Adipose tissue (tissue), 3 donors: ENCODE results near the gene SPATA17. TPM values are rescaled to one million over a fixed set of nuclear protein-coding genes. Genes with fewer than 3 reads are reported as not detected.
"Not testable (repeated sequence)": the region's sequence is repeated elsewhere in the genome, so short reads cannot be mapped to it uniquely, and the experiment has no call there.

Experiments
- H3K27ac ChIP-seq: one replicate; pipeline ENCODE4 v1.5.1; 2013; ENCODE audit warnings: low read depth, low read length
- WGBS, 3 donors: extraction: QIAGEN DNeasy Blood & Tissue Kit; methylation state at CpG; one replicate each; pipeline ENCODE4 v1.1.7; 2013; 5-methylcytosine and 5-hydroxymethylcytosine counted together
- polyA plus RNA-seq, 3 donors: library from polyadenylated mRNA; stranded (reverse); fragments of 200-250 nt; gene quantifications; one replicate each; pipeline ENCODE4 v1.2.3, GENCODE V29; 2013
- donor health status: healthy with polysubstance abuse.
- donor health status: Bipolar disorder and iron deficiency.
- donor health status: healthy.

The SPATA17 gene
- polyA plus RNA-seq, 3 donors: 0.06 to 0.34 (median 0.21) TPM

GRCh38 chr1:217668351-217668940, 37.3 kb downstream of the SPATA17 start:
- 58 to 68% (median 60%) methylated on average over 2 of the region's 2 CpGs for WGBS, 3 donors
- H3K27ac ChIP-seq: no peak overlapping the region

GRCh38 chr1:217673387-217673786, 42.2 kb downstream of the SPATA17 start:
- no peak overlapping the region for H3K27ac ChIP-seq
- WGBS, 3 donors: 72 to 79% (median 77%) methylated on average over 2 of the region's 2 CpGs

- no peak overlapping the region for H3K27ac ChIP-seq
- WGBS, 3 donors: 56 to 64% (median 63%) methylated on average over 4 of the region's 4 CpGs
Observed at GRCh38 chr1:217674028-217674729, 43.0 kb downstream of the SPATA17 start.

GRCh38 chr1:217681806-217682205, 50.7 kb downstream of the SPATA17 start:
- WGBS, 3 donors: 80 to 90% (median 84%) methylated on average over 5 of the region's 5 CpGs
- no peak overlapping the region for H3K27ac ChIP-seq

DNA sequence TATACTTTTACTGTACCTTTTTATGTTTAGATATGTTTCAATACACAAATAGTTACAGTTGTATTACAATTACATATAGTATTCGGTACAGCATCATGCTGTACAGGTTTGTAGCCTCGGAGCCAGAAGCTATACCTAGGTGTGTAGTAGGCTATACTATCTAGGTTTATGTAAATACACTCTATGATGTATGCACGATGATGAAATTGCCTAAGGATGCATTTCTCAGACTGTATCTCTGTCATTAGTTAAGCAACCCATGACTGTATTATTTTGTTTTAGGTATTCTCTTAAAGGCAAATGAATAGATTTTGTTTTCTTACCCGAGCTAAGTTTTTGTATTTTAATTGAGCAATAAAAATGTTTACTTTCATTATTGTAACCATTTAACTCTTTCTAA, 56.4 kb downstream of the SPATA17 start:
- WGBS, 3 donors: 77 to 84% (median 79%) methylated on average over 4 of the region's 4 CpGs
- no peak overlapping the region for H3K27ac ChIP-seq

DNA sequence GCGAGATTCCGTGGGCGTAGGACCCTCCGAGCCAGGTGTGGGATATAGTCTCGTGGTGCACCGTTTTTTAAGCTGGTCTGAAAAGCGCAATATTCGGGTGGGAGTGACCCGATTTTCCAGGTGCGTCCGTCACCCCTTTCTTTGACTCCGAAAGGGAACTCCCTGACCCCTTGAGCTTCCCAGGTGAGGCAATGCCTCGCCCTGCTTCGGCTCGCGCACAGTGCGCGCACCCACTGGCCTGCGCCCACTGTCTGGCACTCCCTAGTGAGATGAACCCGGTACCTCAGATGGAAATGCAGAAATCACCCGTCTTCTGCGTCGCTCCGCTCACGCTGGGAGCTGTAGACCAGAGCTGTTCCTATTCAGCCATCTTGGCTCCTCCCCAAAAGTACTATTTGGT, 65.0 kb downstream of the SPATA17 start:
- not testable (repeated sequence) for H3K27ac ChIP-seq
- WGBS, 3 donors: 93 to 97% (median 95%) methylated on average over 14 to 20 of the region's 25 CpGs

DNA sequence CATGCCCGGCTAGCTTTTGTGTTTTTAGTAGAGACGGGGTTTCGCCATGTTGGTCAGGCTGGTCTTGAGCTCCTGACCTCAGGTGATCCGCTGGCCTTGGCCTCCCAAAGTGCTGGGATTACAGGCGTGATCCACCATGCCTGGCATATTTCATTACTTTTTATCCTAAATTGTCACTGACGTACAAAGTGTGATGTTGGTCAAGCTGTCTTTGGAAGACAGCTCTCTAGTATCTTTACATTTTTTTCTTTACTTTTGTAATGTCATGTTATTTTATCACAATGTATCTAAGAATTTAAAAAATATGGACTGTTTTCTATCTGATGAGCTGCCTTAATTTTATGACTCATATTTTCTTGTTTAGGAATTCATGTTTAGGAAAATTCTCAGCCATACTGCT, 72.2 kb downstream of the SPATA17 start:
- WGBS, 3 donors: 94 to 97% (median 94%) methylated on average over 6 of the region's 6 CpGs
- H3K27ac ChIP-seq: no peak overlapping the region

- WGBS, 3 donors: 78 to 87% (median 85%) methylated on average over 5 of the region's 5 CpGs
- no peak overlapping the region for H3K27ac ChIP-seq
Observed at GRCh38 chr1:217712925-217713597, 81.9 kb downstream of the SPATA17 start.

DNA sequence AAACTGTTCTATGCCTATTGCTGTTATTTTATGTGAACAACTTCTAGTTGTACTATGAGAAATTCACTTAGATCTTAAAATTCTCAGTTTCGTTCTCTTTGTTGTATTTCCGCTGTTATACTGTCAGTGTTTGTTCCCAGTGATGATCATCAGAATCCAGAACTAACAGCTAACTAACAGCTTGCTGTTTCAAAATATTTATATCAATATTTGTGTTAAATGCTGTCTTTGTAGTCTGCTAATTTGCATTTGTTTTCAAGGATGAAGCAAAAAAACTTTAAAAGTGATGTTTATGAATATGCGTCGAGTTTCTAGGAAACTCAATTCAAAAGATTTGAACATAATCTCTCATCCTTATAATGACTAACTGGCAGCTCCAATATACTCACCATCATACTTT, 84.5 kb downstream of the SPATA17 start:
- H3K27ac ChIP-seq: no peak overlapping the region

GRCh38 chr1:217717959-217718358, 86.8 kb downstream of the SPATA17 start:
- WGBS, 3 donors: 92 to 100% (median 96%) methylated on average over 1 of the region's 1 CpG
- H3K27ac ChIP-seq: no peak overlapping the region

More for the DNA sequence above, 84.5 kb downstream of the SPATA17 start:
- 94 to 97% (median 95%) methylated on average over 4 of the region's 4 CpGs for WGBS, 3 donors

GRCh38 chr1:217718873-217719272, 87.7 kb downstream of the SPATA17 start:
- WGBS, 3 donors: 61 to 71% (median 66%) methylated on average over 2 of the region's 2 CpGs
- no peak overlapping the region for H3K27ac ChIP-seq

GRCh38 chr1:217721692-217722091, 90.5 kb downstream of the SPATA17 start:
- no peak overlapping the region for H3K27ac ChIP-seq
- 33 to 54% (median 53%) methylated on average over 1 of the region's 1 CpG for WGBS, 3 donors

DNA sequence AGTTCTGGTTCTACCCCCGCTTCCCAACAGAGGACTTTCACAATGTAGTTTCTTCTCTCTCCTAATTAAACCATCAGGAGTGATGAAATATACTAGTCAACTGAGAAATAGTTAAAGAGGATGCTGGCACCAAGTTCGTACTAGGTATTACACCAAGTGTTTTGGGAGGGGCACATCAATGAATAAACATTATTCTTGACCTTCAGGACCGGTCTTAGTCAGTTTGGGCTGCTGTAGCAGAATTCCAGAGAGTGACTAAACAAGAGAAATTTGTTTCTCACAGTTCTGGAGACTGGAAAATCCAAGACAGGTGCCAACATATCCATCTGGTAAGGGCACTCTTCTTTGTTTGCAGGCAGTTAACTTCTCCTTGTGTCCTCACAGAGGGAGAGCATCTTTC, 103.8 kb downstream of the SPATA17 start:
- WGBS, 3 donors: 67 to 75% (median 73%) methylated on average over 3 of the region's 3 CpGs

DNA sequence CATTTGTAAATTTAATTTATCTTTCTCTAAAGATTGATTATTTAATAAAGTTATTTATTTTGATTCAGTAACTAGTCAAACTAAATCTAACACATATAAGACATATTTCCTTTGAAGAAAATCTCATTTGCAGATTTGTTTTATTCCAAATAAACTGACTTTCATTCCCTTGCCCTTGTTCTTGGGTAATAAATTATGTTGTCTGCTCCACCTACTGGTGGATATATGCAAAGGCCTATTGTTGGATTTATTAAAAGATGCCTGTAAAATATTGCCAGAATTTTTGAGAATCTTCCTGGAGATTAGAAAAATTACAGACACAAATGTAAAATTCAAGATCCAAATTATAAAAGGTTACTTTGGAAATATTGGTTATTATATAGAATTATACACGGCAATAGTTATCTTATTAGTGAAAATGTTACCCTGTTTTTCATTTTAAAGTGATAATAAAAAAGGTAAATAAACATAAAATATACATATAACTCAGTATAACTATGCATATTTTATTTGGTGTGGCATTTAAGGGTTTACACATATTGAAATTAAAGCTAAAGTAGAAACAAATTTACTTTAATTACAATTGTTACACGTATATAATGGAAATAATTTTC, 116.1 kb downstream of the SPATA17 start:
- WGBS, 3 donors: 74 to 81% (median 77%) methylated on average over 2 of the region's 2 CpGs

More for the DNA sequence above, 103.8 kb downstream of the SPATA17 start:
- H3K27ac ChIP-seq: no peak overlapping the region

GRCh38 chr1:217769768-217770167, 138.6 kb downstream of the SPATA17 start:
- no peak overlapping the region for H3K27ac ChIP-seq

More for the DNA sequence above, 116.1 kb downstream of the SPATA17 start:
- no peak overlapping the region for H3K27ac ChIP-seq

DNA sequence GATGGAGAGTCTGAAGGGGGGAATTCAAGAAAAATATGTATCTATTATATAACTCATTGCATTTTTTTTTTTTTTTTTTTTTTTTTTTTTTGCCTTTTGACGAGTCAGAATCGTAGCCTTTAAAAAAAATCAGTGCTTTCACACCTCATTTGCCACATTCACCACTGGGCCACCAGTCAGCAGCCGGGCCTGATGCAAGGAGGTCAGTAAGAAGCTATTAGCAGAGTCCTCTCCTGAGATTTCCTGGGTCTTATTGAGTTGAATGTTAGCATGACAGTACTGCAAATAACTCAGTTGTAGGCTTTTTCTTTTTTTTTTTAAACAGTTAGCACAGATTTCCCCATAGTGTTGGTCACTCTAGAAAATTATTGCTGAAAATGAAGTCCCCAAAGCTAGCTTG, 139.8 kb downstream of the SPATA17 start:
- 63 to 71% (median 70%) methylated on average over 3 of the region's 3 CpGs for WGBS, 3 donors
- H3K27ac ChIP-seq: no peak overlapping the region

DNA sequence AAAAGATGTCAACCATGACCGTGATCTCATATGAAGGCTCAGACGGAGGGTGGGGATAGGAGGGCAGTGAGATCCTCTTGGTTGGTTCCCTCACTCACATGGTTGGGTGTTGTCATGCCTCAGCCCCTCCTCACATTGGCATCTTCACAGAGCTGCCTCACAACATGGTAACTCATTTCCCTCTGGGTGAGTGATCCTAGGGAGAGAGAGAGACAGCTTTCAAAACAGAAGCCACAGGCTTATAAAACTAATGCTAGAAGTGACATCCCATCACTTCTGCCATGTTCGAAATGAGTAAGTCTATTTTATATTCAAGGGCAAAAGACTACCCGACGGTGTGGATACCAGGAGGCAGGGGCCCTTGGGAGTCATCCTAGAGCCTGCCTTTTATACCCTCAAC, 145.5 kb downstream of the SPATA17 start:
- 90 to 96% (median 93%) methylated on average over 5 of the region's 5 CpGs for WGBS, 3 donors
- no peak overlapping the region for H3K27ac ChIP-seq

- no peak overlapping the region for H3K27ac ChIP-seq
- 82 to 92% (median 88%) methylated on average over 4 of the region's 4 CpGs for WGBS, 3 donors
Observed at GRCh38 chr1:217781056-217781455, 149.9 kb downstream of the SPATA17 start.

DNA sequence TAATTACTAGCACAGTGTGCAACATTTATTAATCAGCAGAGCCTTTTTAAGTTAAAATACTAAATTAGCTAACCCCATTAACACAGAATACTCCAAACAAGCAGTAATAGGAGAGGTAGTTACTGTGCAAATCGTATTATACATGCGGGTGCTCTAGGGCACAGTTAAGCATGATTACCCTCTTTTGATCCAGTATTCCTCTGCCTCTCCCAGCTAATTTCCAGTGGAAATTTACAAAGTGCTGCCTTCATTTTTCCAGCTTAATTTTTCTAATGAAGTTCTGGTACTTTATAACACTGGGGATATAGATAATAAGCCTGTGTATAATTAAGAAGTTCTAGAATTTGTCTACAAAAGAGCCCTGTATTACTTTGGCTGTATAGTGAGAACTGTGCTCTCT, 159.9 kb downstream of the SPATA17 start:
- 87 to 94% (median 89%) methylated on average over 2 of the region's 2 CpGs for WGBS, 3 donors
- H3K27ac ChIP-seq: no peak overlapping the region
